HCT116 (cell line): ENCODE results near the gene MOV10L1. TPM values are rescaled to one million over a fixed set of nuclear protein-coding genes. Genes with fewer than 3 reads are reported as not detected.

Source experiments
- ATAC-seq: fragments of 200-7000 bp; cut with Tn5 transposase; 2 replicates; pipeline ENCODE4 v1.9.1; 2020; ENCODE audit warnings: mild to moderate bottlenecking, moderate library complexity
- BruUV-seq: library from RNA; stranded (reverse); fragments of 400-500 nt; replicated peaks from 2 replicates; lab custom pipeline; 2021; lab: Mats Ljungman, UMichigan
- CTCF ChIA-PET: fragments of 300-600 bp; sonication (Branson Sonifier 250); formaldehyde crosslinking; loops from one replicate; lab custom pipeline; 2021; ENCODE audit warnings: antibody characterized with exemption; lab: Charles Lee
- POLR2A ChIA-PET: fragments of 300-600, 350-600 bp; sonication (Branson Sonifier 250); formaldehyde crosslinking; loops from one replicate; lab custom pipeline; 2021; ENCODE audit warnings: antibody characterized with exemption; lab: Charles Lee
- RAD21 ChIA-PET, 2 experiments: fragments of 300-600 bp; sonication (Branson Sonifier 250); formaldehyde crosslinking; loops; one replicate each; lab custom pipeline; 2023; ENCODE audit warnings: low total read pairs in 2 of 2; ENCODE audit not compliant: uncharacterized antibody in 2 of 2, unreplicated experiment in 2 of 2, low non-redundant PET in 1 of 2; lab: Charles Lee
- DNase-seq: peaks from one replicate; pipeline ENCODE4 v3.0.0-alpha.2; 2010; ENCODE audit warnings: low read depth, low spot score
- H2AFZ ChIP-seq: fragments of 200-600 bp; shearing (Covaris generic), sonication (generic); 2 replicates; pipeline ENCODE4 v1.6.1; 2017; ENCODE audit warnings: low read depth, mixed run types, mixed read lengths, antibody characterized with exemption, low read length; ENCODE audit not compliant: poor library complexity, severe bottlenecking
- H3K27ac ChIP-seq: 2 replicates; pipeline ENCODE4 v1.5.1; 2012; ENCODE audit warnings: low read depth, low read length
- H3K27me3 ChIP-seq: fragments of 200-600 bp; sonication (generic); 2 replicates; pipeline ENCODE4 v1.6.1; 2016; ENCODE audit warnings: mixed run types, low read length, mixed read lengths; ENCODE audit not compliant: insufficient read depth
- H3K36me3 ChIP-seq, 2 experiments: fragments of 200-500 bp in 1 of 2; fragments of 200-600 bp in 1 of 2; sonication (Bioruptor generic) in 1 of 2; sonication (generic) in 1 of 2; 2 replicates each; pipeline versions ENCODE4 v1.5.1 to v1.6.1; 2014 to 2016; ENCODE audit warnings: low read length in 2 of 2, inconsistent platforms in 1 of 2, mixed read lengths in 1 of 2, mixed run types in 1 of 2; ENCODE audit not compliant: insufficient read depth in 2 of 2, control insufficient read depth in 1 of 2
- H3K4me1 ChIP-seq, 2 experiments: fragments of 200-600 bp in 1 of 2; sonication (generic) in 1 of 2; 2 replicates each; pipeline versions ENCODE4 v1.5.1 to v1.6.1; 2012 to 2017; ENCODE audit warnings: low read length in 2 of 2, inconsistent platforms in 1 of 2, mild to moderate bottlenecking in 1 of 2, mixed read lengths in 1 of 2, mixed run types in 1 of 2, moderate library complexity in 1 of 2; ENCODE audit not compliant: insufficient read depth in 2 of 2, control insufficient read depth in 1 of 2
- H3K4me2 ChIP-seq: fragments of 200-600 bp; sonication (generic); 2 replicates; pipeline ENCODE4 v1.6.1; 2017; ENCODE audit warnings: mixed run types, low read length, mixed read lengths
- H3K4me3 ChIP-seq, 2 experiments: fragments of 200-600 bp in 1 of 2; sonication (generic) in 1 of 2; replicated peaks in 1 of 2; 2 replicates each; pipeline ENCODE4 v1.5.1; 2011 to 2016; ENCODE audit warnings: low read length in 2 of 2, control low read depth in 1 of 2, low read depth in 1 of 2, mild to moderate bottlenecking in 1 of 2, mixed read lengths in 1 of 2, mixed run types in 1 of 2
- H3K79me2 ChIP-seq: fragments of 200-600 bp; sonication (generic); 2 replicates; pipeline ENCODE4 v1.6.1; 2017; ENCODE audit warnings: mild to moderate bottlenecking, mixed run types, low read length, moderate library complexity, mixed read lengths; ENCODE audit not compliant: insufficient read depth
- H3K9ac ChIP-seq: fragments of 200-600 bp; sonication (generic); 2 replicates; pipeline ENCODE4 v1.6.1; 2016; ENCODE audit warnings: low read length, mixed read lengths
- H3K9me2 ChIP-seq: fragments of 200-600 bp; sonication (generic), shearing (Covaris generic); 2 replicates; pipeline ENCODE4 v1.6.1; 2017; ENCODE audit warnings: mixed run types, mild to moderate bottlenecking, moderate library complexity; ENCODE audit not compliant: insufficient read depth
- H3K9me3 ChIP-seq, 2 experiments: fragments of 200-500 bp in 1 of 2; fragments of 200-600 bp in 1 of 2; sonication (Bioruptor generic) in 1 of 2; sonication (generic) in 1 of 2; 2 replicates each; pipeline ENCODE4 v1.6.1; 2014 to 2017; ENCODE audit warnings: low read length in 2 of 2, mixed read lengths in 2 of 2, inconsistent platforms in 1 of 2, low read depth in 1 of 2, mild to moderate bottlenecking in 1 of 2, mixed run types in 1 of 2, moderate library complexity in 1 of 2; ENCODE audit not compliant: control insufficient read depth in 1 of 2, insufficient read depth in 1 of 2
- H4K20me1 ChIP-seq: fragments of 200-600 bp; sonication (generic), shearing (Covaris generic); 2 replicates; pipeline ENCODE4 v1.6.1; 2017; ENCODE audit warnings: mixed run types, mild to moderate bottlenecking, moderate library complexity; ENCODE audit not compliant: insufficient read depth
- CTCF ChIP-seq, 3 experiments: fragments of 200-600 bp in 1 of 3; sonication (generic) in 1 of 3; IDR thresholded peaks in 2 of 3; conservative IDR thresholded peaks in 1 of 3; 2 replicates each; pipeline ENCODE4 v1.5.1; 2012 to 2017; ENCODE audit warnings: low read depth in 2 of 3, low read length in 2 of 3, antibody characterized with exemption in 1 of 3, borderline replicate concordance in 1 of 3, control low read depth in 1 of 3, mild to moderate bottlenecking in 1 of 3, mixed read lengths in 1 of 3, mixed run types in 1 of 3, moderate library complexity in 1 of 3; ENCODE audit not compliant: insufficient read depth in 1 of 3
- EZH2phosphoT487 ChIP-seq: fragments of 200-600 bp; IDR thresholded peaks from 2 replicates; pipeline ENCODE4 v1.6.1; 2018; ENCODE audit warnings: antibody characterized with exemption, borderline replicate concordance
- MAX ChIP-seq: IDR thresholded peaks from 2 replicates; pipeline ENCODE4 v1.6.1; 2012
- SRF ChIP-seq: IDR thresholded peaks from 2 replicates; pipeline ENCODE4 v1.6.1; 2012; ENCODE audit warnings: low read depth
- YY1 ChIP-seq: IDR thresholded peaks from 2 replicates; pipeline ENCODE4 v1.6.1; 2011; ENCODE audit warnings: low read length, low read depth, moderate library complexity, mild to moderate bottlenecking; ENCODE audit not compliant: insufficient replicate concordance; ENCODE audit errors: extremely low read depth
- ZFX ChIP-seq: fragments of 450-650 bp; IDR thresholded peaks from 2 replicates; pipeline ENCODE4 v1.6.1; 2017
- ZNF274 ChIP-seq: fragments of 200-500 bp; sonication (Bioruptor generic); IDR thresholded peaks from 2 replicates; pipeline ENCODE4 v1.6.1; 2014; ENCODE audit warnings: mild to moderate bottlenecking, low read depth, low read length, inconsistent platforms
- intact Hi-C: fragments of 100-400 bp; cut with micrococcal nuclease; formaldehyde crosslinking; loops from 2 replicates; pipeline ENCODE4 v1.10.0; 2022
- total RNA-seq: library from RNA; stranded (reverse); gene quantifications from one replicate; pipeline ENCODE4 v1.2.1, GENCODE V29; 2021; ENCODE audit not compliant: unreplicated experiment
- TF ChIP-seq, protein P1 (sequence below): IDR thresholded peaks from 2 replicates; pipeline ENCODE4 v1.6.1; 2012; ENCODE audit warnings: low read depth
- TF ChIP-seq, protein P2 (sequence below): IDR thresholded peaks from 2 replicates; pipeline ENCODE4 v1.6.1; 2011; ENCODE audit warnings: mild to moderate bottlenecking, low read length, moderate library complexity; ENCODE audit not compliant: insufficient replicate concordance; ENCODE audit errors: extremely low read depth

Gene MOV10L1
- total RNA-seq, 1 experiment from 2014 or later: not detected

DNA sequence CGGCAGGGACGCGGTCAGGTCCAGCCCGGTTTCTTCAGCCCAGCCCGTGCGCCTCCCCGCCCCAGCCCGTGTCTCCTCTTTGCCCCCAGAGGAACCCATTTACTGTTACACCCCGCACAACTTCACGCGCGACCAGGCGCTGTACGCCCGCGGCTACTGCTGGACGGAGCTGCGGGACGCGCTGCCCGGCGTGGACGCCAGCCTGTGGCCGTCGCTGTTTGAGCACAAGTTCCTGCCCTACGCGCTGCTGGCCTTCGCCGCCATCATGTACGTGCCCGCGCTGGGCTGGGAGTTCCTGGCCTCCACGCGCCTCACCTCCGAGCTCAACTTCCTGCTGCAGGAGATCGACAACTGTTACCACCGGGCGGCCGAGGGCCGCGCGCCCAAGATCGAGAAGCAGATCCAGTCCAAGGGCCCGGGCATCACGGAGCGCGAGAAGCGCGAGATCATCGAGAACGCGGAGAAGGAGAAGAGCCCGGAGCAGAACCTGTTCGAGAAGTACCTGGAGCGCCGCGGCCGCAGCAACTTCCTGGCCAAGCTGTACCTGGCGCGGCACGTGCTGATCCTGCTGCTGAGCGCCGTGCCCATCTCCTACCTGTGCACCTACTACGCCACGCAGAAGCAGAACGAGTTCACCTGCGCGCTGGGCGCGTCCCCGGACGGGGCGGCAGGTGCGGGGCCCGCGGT is 87.2 kb downstream of the MOV10L1 start:
- no peak overlapping the region for H3K27ac ChIP-seq
- RAD21 ChIA-PET: no interaction called here
- DNase-seq: no peak
- CTCF ChIA-PET: no interaction called here
- H3K9me2 ChIP-seq: no peaks in the 10 kb centered on the region
- H3K4me1 ChIP-seq: no peaks in the 10 kb centered on the region
- no peaks in the 10 kb centered on the region for H3K27me3 ChIP-seq
- H3K9ac ChIP-seq: no peak overlapping the region
- no peaks in the 10 kb centered on the region for H3K79me2 ChIP-seq
- intact Hi-C loops: no loop called here
- BruUV-seq: no TSS peak
- no peak overlapping the region for H3K4me3 ChIP-seq
- POLR2A ChIA-PET: no interaction called here
- TF ChIP-seq EZH2phosphoT487 (no peak), ZFX (no peak), ZNF274 (no peak), SRF (no peak), YY1 (no peak), CTCF (IDR thresholded peaks at IDR 0.05 in 2 of 3, conservative IDR thresholded peaks at IDR 0.05 in 1 of 3; ENCODE audit: borderline replicate concordance in 1 of 3, insufficient read depth in 1 of 3, low read depth in 2 of 3, low read length in 2 of 3) (no peak), MAX (no peak)
- TF ChIP-seq, protein P1, sequence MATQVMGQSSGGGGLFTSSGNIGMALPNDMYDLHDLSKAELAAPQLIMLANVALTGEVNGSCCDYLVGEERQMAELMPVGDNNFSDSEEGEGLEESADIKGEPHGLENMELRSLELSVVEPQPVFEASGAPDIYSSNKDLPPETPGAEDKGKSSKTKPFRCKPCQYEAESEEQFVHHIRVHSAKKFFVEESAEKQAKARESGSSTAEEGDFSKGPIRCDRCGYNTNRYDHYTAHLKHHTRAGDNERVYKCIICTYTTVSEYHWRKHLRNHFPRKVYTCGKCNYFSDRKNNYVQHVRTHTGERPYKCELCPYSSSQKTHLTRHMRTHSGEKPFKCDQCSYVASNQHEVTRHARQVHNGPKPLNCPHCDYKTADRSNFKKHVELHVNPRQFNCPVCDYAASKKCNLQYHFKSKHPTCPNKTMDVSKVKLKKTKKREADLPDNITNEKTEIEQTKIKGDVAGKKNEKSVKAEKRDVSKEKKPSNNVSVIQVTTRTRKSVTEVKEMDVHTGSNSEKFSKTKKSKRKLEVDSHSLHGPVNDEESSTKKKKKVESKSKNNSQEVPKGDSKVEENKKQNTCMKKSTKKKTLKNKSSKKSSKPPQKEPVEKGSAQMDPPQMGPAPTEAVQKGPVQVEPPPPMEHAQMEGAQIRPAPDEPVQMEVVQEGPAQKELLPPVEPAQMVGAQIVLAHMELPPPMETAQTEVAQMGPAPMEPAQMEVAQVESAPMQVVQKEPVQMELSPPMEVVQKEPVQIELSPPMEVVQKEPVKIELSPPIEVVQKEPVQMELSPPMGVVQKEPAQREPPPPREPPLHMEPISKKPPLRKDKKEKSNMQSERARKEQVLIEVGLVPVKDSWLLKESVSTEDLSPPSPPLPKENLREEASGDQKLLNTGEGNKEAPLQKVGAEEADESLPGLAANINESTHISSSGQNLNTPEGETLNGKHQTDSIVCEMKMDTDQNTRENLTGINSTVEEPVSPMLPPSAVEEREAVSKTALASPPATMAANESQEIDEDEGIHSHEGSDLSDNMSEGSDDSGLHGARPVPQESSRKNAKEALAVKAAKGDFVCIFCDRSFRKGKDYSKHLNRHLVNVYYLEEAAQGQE: no peak
- TF ChIP-seq, protein P2, sequence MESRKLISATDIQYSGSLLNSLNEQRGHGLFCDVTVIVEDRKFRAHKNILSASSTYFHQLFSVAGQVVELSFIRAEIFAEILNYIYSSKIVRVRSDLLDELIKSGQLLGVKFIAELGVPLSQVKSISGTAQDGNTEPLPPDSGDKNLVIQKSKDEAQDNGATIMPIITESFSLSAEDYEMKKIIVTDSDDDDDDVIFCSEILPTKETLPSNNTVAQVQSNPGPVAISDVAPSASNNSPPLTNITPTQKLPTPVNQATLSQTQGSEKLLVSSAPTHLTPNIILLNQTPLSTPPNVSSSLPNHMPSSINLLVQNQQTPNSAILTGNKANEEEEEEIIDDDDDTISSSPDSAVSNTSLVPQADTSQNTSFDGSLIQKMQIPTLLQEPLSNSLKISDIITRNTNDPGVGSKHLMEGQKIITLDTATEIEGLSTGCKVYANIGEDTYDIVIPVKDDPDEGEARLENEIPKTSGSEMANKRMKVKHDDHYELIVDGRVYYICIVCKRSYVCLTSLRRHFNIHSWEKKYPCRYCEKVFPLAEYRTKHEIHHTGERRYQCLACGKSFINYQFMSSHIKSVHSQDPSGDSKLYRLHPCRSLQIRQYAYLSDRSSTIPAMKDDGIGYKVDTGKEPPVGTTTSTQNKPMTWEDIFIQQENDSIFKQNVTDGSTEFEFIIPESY: no peak
- H2AFZ ChIP-seq: no peak overlapping the region
- no peaks in the 10 kb centered on the region for H4K20me1 ChIP-seq
- no peaks in the 10 kb centered on the region for H3K36me3 ChIP-seq
- no peak overlapping the region for H3K4me2 ChIP-seq
- H3K9me3 ChIP-seq: no peaks in the 10 kb centered on the region
- no peak for ATAC-seq
